Upper lobe of left lung (tissue), 6 donors: ENCODE results near the gene SAMMSON. TPM values are rescaled to one million over a fixed set of nuclear protein-coding genes. Genes with fewer than 3 reads are reported as not detected.
A peak's percentile ranks its signal among the peaks of the same experiment; 100 is the strongest.

Source experiments
- ATAC-seq, 2 donors: fragments of 200-7000 bp; cut with Tn5 transposase; one replicate each; pipeline ENCODE4 v1.9.1; 2022; ENCODE audit warnings: mild to moderate bottlenecking in 2 of 2, moderate library complexity in 2 of 2; ENCODE audit not compliant: low FRiP score in 2 of 2
- DNase-seq, 2 donors: peaks; one replicate each; pipeline ENCODE4 v3.0.0-alpha.2; 2019 to 2020
- H3K27ac ChIP-seq, 4 donors: fragments of 200-600 bp; sonication (generic); one replicate each; pipeline ENCODE4 v1.5.1; 2016 to 2019
- H3K27me3 ChIP-seq, 4 donors: fragments of 200-600 bp; sonication (generic); one replicate each; pipeline ENCODE4 v1.5.1; 2017 to 2019
- H3K36me3 ChIP-seq, 4 donors: fragments of 200-600 bp; sonication (generic); one replicate each; pipeline ENCODE4 v1.5.1; 2016 to 2019
- H3K4me1 ChIP-seq, 4 donors: fragments of 200-600 bp; sonication (generic); one replicate each; pipeline ENCODE4 v1.5.1; 2018 to 2019
- H3K4me3 ChIP-seq, 4 donors: fragments of 200-600 bp; sonication (generic); one replicate each; pipeline ENCODE4 v1.5.1; 2017 to 2019; ENCODE audit warnings: mild to moderate bottlenecking in 2 of 4, moderate library complexity in 1 of 4
- H3K9me3 ChIP-seq, 4 donors: fragments of 200-600 bp; sonication (generic); one replicate each; pipeline ENCODE4 v1.5.1; 2018 to 2019
- EP300 ChIP-seq, 4 donors: sonication (generic); formaldehyde crosslinking; IDR thresholded peaks; one replicate each; pipeline ENCODE4 v1.5.1; 2017; ENCODE audit warnings: antibody characterized with exemption in 4 of 4, control low read depth in 2 of 4
- POLR2A ChIP-seq, 4 donors: fragments of 450-650 bp; IDR thresholded peaks; one replicate each; pipeline ENCODE4 v1.5.1; 2016 to 2017; ENCODE audit warnings: antibody characterized with exemption in 4 of 4, mild to moderate bottlenecking in 2 of 4
- POLR2AphosphoS5 ChIP-seq, 2 donors: sonication (generic); formaldehyde crosslinking; IDR thresholded peaks; one replicate each; pipeline ENCODE4 v1.5.1; 2017; ENCODE audit warnings: antibody characterized with exemption in 2 of 2
- WGBS, 2 donors: methylation state at CpG; one replicate each; pipeline ENCODE4 v1.1.5; 2017 to 2018; 5-methylcytosine and 5-hydroxymethylcytosine counted together
- total RNA-seq, 6 donors: library from RNA; depleted of rRNA in 4 of 6; stranded (reverse); fragments of >200 nt in 4 of 6; gene quantifications; one replicate each; pipeline versions ENCODE4 v1.1.0 to v1.2.1, GENCODE V29; 2016 to 2021
- TF ChIP-seq, protein P1 (sequence below), 6 experiments: fragments of 450-650 bp in 4 of 6; fragments of 200-600 bp in 2 of 6; sonication (generic) in 2 of 6; IDR thresholded peaks; one replicate each; pipeline ENCODE4 v1.5.1; 2016 to 2019; ENCODE audit warnings: antibody characterized with exemption in 6 of 6
- donor health status: DM: no; HTN: no; CAD: no; lungs with moderate emphysema.
- donor health status: DM: no; HTN: yes; CAD: no; lungs with severe emphysema.

SAMMSON gene
- total RNA-seq, 6 donors from 2014 or later: 0.30 TPM; not detected in 5

DNA sequence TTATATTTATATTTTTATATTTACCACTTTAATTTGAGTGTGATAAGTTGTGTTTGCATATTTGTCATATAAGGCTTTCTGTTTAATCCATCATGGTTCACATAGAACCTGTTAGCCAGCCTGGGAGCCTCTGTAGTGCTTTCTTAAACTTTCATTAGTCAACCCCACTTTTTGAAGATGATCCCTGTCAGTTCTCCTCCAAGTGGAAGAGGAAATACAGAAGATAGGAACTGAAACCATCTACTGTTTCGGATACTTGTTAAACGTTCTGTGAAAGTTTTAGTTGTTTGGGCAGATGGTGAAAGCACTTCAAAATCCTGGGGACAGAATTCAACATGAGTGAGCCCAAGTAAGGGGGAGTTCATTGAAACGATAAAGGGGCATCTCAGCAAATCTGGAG lies 4.6 kb upstream of the SAMMSON start:
- ATAC-seq: peak in 1 of 2 donors; percentile 53
- H3K4me1 ChIP-seq: peaks cover 0 to 4% (median 0%) of the 10 kb centered on the region in 4 donors
- no peaks in the 10 kb centered on the region for H3K9me3 ChIP-seq
- H3K27ac ChIP-seq: no peak overlapping the region
- no peaks in the 10 kb centered on the region for H3K36me3 ChIP-seq
- no peaks in the 10 kb centered on the region for H3K27me3 ChIP-seq
- TF ChIP-seq POLR2AphosphoS5 (IDR thresholded peaks at IDR 0.05) (no peak), POLR2A (IDR thresholded peaks at IDR 0.05) (no peak), EP300 (IDR thresholded peaks at IDR 0.05) (no peak)
- TF ChIP-seq, protein P1, sequence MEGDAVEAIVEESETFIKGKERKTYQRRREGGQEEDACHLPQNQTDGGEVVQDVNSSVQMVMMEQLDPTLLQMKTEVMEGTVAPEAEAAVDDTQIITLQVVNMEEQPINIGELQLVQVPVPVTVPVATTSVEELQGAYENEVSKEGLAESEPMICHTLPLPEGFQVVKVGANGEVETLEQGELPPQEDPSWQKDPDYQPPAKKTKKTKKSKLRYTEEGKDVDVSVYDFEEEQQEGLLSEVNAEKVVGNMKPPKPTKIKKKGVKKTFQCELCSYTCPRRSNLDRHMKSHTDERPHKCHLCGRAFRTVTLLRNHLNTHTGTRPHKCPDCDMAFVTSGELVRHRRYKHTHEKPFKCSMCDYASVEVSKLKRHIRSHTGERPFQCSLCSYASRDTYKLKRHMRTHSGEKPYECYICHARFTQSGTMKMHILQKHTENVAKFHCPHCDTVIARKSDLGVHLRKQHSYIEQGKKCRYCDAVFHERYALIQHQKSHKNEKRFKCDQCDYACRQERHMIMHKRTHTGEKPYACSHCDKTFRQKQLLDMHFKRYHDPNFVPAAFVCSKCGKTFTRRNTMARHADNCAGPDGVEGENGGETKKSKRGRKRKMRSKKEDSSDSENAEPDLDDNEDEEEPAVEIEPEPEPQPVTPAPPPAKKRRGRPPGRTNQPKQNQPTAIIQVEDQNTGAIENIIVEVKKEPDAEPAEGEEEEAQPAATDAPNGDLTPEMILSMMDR (IDR thresholded peaks at IDR 0.05): no peak
- no peak overlapping the region for H3K4me3 ChIP-seq
- no peak for DNase-seq
- WGBS, 2 donors: 68 to 69% methylated on average over 3 of the region's 3 CpGs

DNA sequence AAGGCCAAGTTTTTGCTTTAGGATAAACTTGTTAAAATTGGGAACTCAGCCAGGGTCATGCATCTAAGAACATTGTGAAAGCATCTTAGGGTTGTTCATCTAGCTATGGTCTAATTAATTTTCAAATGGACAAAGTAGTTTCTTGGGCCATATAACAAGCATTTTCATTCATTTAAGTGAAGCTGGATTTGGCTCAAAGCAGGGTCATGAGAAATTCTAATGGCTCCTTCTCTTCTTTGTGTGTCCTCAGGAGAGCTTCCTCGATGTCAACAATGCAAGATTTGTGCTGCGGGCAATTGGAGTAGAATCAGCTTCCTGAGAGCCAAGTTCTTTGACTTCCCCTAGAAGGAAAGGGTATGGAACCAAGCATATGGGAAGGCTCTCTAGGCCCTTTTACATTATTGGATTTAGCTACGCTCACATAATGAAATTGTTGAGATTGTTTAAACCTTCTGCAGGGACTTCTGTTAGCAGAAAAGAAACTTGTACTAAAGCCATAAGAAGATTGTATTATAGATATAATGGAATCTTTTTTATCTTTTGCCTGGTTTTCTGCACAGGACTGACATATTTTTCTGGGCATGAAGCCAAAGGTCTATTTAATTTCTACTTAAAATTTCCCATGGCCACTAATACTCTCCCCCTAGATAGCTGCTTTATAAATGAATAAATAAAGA lies 1.8 kb upstream of the SAMMSON start:
- H3K36me3 ChIP-seq: no peaks in the 10 kb centered on the region
- no peak for ATAC-seq
- DNase-seq: no peak
- no peak overlapping the region for H3K4me3 ChIP-seq
- 43 to 60% methylated on average over 3 of the region's 3 CpGs for WGBS, 2 donors
- peaks cover 0 to 4% (median 0%) of the 10 kb centered on the region in 4 donors for H3K4me1 ChIP-seq
- TF ChIP-seq POLR2A (IDR thresholded peaks at IDR 0.05): no peak
- TF ChIP-seq EP300 (IDR thresholded peaks at IDR 0.05): no peak
- TF ChIP-seq, protein P1 (IDR thresholded peaks at IDR 0.05): no peak
- no peak for TF ChIP-seq POLR2AphosphoS5 (IDR thresholded peaks at IDR 0.05)
- no peaks in the 10 kb centered on the region for H3K9me3 ChIP-seq
- H3K27ac ChIP-seq: no peak overlapping the region
- no peaks in the 10 kb centered on the region for H3K27me3 ChIP-seq

DNA sequence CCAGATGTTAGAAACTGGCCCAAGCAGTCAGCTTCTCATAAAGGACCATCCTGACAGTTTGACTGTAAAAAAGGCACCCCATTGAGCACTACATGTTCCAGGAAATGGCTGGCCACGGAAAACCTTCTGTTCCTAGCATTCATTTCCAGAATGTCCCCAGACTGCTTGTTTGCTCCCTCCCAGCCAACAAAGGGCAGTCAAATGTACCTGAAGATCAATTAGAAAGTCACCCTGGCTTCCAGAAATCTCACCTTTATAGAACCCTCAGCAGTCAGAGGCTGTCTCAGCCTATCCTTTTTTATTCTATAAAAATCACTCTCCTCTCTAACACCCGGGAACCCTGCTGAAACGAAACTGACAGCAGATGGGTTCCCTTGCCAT lies 784 bp upstream of the SAMMSON start:
- Histone ChIP-seq H3K9me3 (no peaks in the 10 kb centered on the region), H3K4me1 (peaks cover 0 to 4% (median 0%) of the 10 kb centered on the region in 4 donors), H3K27me3 (no peaks in the 10 kb centered on the region), H3K27ac (no peak overlapping the region), H3K36me3 (no peaks in the 10 kb centered on the region), H3K4me3 (peak overlapping the region in 2 of 4 donors; percentile 21 to 24)
- TF ChIP-seq, protein P1 (IDR thresholded peaks at IDR 0.05): no peak
- TF ChIP-seq EP300 (IDR thresholded peaks at IDR 0.05) (no peak), POLR2A (IDR thresholded peaks at IDR 0.05) (no peak)
- ATAC-seq: peak in 1 of 2 donors; percentile 9
- DNase-seq: no peak
- WGBS, 2 donors: 43 to 46% methylated on average over 3 of the region's 3 CpGs

DNA sequence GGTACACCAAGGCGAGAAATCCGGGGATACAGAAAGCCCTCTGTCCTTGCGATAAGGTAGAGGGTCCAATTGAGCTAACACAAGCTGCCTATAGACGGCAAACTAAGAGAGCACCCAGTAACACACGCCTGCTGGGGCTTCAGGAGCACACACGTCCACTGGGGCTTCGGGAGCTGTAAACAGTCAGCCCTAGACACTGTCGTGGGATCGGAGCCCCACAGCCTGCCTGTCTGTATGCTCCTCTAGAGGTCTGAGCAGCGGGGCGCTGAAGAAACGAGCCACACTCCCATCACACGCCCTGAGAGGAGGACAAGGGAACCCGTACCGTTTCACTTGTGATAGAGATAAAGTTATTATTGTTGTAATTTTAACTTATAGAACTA lies 486 bp downstream of the SAMMSON start:
- no peak overlapping the region for H3K27ac ChIP-seq
- DNase-seq (peak in 1 of 2 donors; percentile 1), ATAC-seq (no peak)
- H3K27me3 ChIP-seq: no peaks in the 10 kb centered on the region
- WGBS, 2 donors: 80 to 82% methylated on average over 12 to 15 of the region's 15 CpGs
- no peak overlapping the region for H3K4me3 ChIP-seq
- no peaks in the 10 kb centered on the region for H3K36me3 ChIP-seq
- H3K4me1 ChIP-seq: peaks cover 0 to 4% (median 0%) of the 10 kb centered on the region in 4 donors
- no peaks in the 10 kb centered on the region for H3K9me3 ChIP-seq
- no peak for TF ChIP-seq POLR2A (IDR thresholded peaks at IDR 0.05)
- TF ChIP-seq, protein P1 (IDR thresholded peaks at IDR 0.05): no peak
- no peak for TF ChIP-seq EP300 (IDR thresholded peaks at IDR 0.05)
- no peak for TF ChIP-seq POLR2AphosphoS5 (IDR thresholded peaks at IDR 0.05)

DNA sequence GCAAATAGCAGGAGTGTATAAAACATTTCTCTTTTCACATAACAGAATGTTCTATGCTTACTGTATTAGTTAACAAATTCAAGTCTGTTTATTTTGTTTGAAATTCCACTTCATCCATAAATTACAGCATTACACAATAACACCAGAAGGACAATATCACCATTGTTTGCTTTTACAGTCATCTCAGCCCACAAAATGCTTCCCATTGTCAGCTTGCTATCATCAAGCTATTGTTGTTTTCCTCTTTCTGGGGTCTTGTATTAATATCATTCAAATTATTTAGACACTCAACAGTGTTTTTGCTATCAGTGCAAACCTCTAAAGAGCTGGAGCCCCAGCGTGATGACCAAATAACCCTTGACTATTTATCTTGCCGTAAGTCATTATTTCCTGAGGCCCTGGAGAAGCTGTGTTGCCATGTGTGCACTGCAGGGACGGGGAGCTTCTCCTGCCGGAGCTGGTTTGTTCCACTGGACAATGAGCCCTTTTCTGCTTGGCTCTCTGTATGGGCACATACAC lies 1.1 kb downstream of the SAMMSON start:
- DNase-seq: no peak
- TF ChIP-seq, protein P1 (IDR thresholded peaks at IDR 0.05): no peak
- no peak for TF ChIP-seq POLR2AphosphoS5 (IDR thresholded peaks at IDR 0.05)
- TF ChIP-seq EP300 (IDR thresholded peaks at IDR 0.05): no peak
- H3K27ac ChIP-seq: no peak overlapping the region
- H3K4me3 ChIP-seq: no peak overlapping the region
- no peak for ATAC-seq
- 42 to 72% methylated on average over 4 of the region's 4 CpGs for WGBS, 2 donors
- H3K4me1 ChIP-seq: peaks cover 0 to 4% (median 0%) of the 10 kb centered on the region in 4 donors
- H3K9me3 ChIP-seq: no peaks in the 10 kb centered on the region
- H3K27me3 ChIP-seq: no peaks in the 10 kb centered on the region
- H3K36me3 ChIP-seq: no peaks in the 10 kb centered on the region
